GM12864 (cell line): ENCODE measurements around the gene IKZF1.

ENCODE experiments used
- DNase-seq: peaks from one replicate; pipeline ENCODE4 v3.0.0-alpha.2; 2011; ENCODE audit warnings: low read depth
- H3K4me3 ChIP-seq: 2 replicates; pipeline ENCODE4 v1.5.1; 2011; ENCODE audit warnings: mild to moderate bottlenecking, low read depth, low read length, control low read depth
- CTCF ChIP-seq: IDR thresholded peaks from 2 replicates; pipeline ENCODE4 v1.5.1; 2011; ENCODE audit warnings: low read depth, mild to moderate bottlenecking, moderate library complexity, low read length, control low read depth, inconsistent platforms; ENCODE audit errors: missing control alignments

Gene IKZF1

GRCh38 chr7:50359995-50360925, 55.7 kb downstream of the IKZF1 start:
- DNase-seq: no peak
- TF ChIP-seq CTCF: no peak

GRCh38 chr7:50362142-50362541, 57.6 kb downstream of the IKZF1 start:
- DNase-seq: no peak
- no peak for TF ChIP-seq CTCF
- H3K4me3 ChIP-seq: no peak overlapping the region

More at GRCh38 chr7:50359995-50360925, 55.7 kb downstream of the IKZF1 start:
- no peak overlapping the region for H3K4me3 ChIP-seq

GRCh38 chr7:50362712-50363282, 58.3 kb downstream of the IKZF1 start:
- H3K4me3 ChIP-seq: no peak overlapping the region
- no peak for DNase-seq
- TF ChIP-seq CTCF: no peak

- no peak for DNase-seq
- no peak for TF ChIP-seq CTCF
- H3K4me3 ChIP-seq: no peak overlapping the region
Observed at GRCh38 chr7:50363327-50364060, 59.0 kb downstream of the IKZF1 start.

- no peak overlapping the region for H3K4me3 ChIP-seq
- no peak for TF ChIP-seq CTCF
- DNase-seq: no peak
Observed at GRCh38 chr7:50364645-50365044, 60.1 kb downstream of the IKZF1 start.

- DNase-seq: no peak
Observed at GRCh38 chr7:50366311-50366710, 61.8 kb downstream of the IKZF1 start.

More at GRCh38 chr7:50366311-50366710, 61.8 kb downstream of the IKZF1 start:
- TF ChIP-seq CTCF: no peak
- no peak overlapping the region for H3K4me3 ChIP-seq
